ENCODE measurements around the gene EXOC4. TPM values are rescaled to one million over a fixed set of nuclear protein-coding genes. Genes with fewer than 3 reads are reported as not detected.

Gene EXOC4
- total RNA-seq, 1 experiment from 2014 or later: 71.0 TPM

DNA sequence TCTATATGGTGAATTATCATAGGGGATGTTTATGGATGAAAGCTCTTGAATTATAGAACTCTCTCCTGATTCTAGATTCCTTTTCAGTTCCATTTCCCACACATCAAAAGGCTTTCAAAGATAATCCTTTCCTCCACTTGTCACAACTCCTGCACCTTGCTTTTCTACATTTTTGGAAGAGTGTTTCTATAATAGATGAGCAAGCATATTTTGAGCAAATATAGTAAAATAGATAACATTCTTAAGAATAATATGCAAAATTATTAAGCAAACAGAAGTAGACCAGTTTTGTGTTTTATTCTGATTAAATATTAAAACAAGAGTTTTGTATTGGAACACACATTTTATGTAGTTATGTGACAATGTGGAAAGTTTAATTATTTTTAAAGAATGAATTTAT, 340.7 kb downstream of the EXOC4 start:
- Histone ChIP-seq H3K27ac (ENCODE audit: low read length) (no peak overlapping the region), H3K9me3 (ENCODE audit: control insufficient read depth, insufficient read depth, low read depth, low read length) (no peaks in the 10 kb centered on the region), H3K27me3 (ENCODE audit: control insufficient read depth, insufficient read depth, low read length) (no peaks in the 10 kb centered on the region), H3K36me3 (ENCODE audit: control insufficient read depth, insufficient read depth, low read length) (no peaks in the 10 kb centered on the region), H3K4me1 (ENCODE audit: control insufficient read depth, insufficient read depth, low read length) (no peaks in the 10 kb centered on the region), H3K4me3 (ENCODE audit: low read depth in 2 of 2, low read length in 2 of 2) (no peak overlapping the region)
- no peak for TF ChIP-seq REST (IDR thresholded peaks at IDR 0.05; ENCODE audit: insufficient read depth in 1 of 2, low read depth in 2 of 2, low read length in 1 of 2)
- TF ChIP-seq SIN3A (IDR thresholded peaks at IDR 0.05; ENCODE audit: borderline replicate concordance, insufficient read depth, low read depth, low read length): no peak
- TF ChIP-seq POLR2AphosphoS5 (IDR thresholded peaks at IDR 0.05; ENCODE audit: low read depth, low read length): no peak
- TF ChIP-seq, protein P1, sequence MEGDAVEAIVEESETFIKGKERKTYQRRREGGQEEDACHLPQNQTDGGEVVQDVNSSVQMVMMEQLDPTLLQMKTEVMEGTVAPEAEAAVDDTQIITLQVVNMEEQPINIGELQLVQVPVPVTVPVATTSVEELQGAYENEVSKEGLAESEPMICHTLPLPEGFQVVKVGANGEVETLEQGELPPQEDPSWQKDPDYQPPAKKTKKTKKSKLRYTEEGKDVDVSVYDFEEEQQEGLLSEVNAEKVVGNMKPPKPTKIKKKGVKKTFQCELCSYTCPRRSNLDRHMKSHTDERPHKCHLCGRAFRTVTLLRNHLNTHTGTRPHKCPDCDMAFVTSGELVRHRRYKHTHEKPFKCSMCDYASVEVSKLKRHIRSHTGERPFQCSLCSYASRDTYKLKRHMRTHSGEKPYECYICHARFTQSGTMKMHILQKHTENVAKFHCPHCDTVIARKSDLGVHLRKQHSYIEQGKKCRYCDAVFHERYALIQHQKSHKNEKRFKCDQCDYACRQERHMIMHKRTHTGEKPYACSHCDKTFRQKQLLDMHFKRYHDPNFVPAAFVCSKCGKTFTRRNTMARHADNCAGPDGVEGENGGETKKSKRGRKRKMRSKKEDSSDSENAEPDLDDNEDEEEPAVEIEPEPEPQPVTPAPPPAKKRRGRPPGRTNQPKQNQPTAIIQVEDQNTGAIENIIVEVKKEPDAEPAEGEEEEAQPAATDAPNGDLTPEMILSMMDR (IDR thresholded peaks at IDR 0.05): no peak
- TF ChIP-seq TCF7L2 (IDR thresholded peaks at IDR 0.05; ENCODE audit: low read depth, low read length): no peak
- intact Hi-C loops (cut with micrococcal nuclease; ENCODE audit: unreplicated experiment) (no loop called here), in situ Hi-C loops (cut with HindIII; ENCODE audit: low pct_unique_long_range_greater_than_20kb, low sequenced_read_pairs) (no loop called here)
- DNase-seq (ENCODE audit: low read depth, low spot score) (no peak), ATAC-seq (no peak)
- CTCF ChIA-PET: no interaction called here
- POLR2A ChIA-PET: no interaction called here
- no TSS peak for BruUV-seq (replicated peaks)

GRCh38 chr7:133601617-133602016, 348.7 kb downstream of the EXOC4 start:
- Histone ChIP-seq H3K4me1 (ENCODE audit: control insufficient read depth, insufficient read depth, low read length) (no peaks in the 10 kb centered on the region), H3K27me3 (ENCODE audit: control insufficient read depth, insufficient read depth, low read length) (no peaks in the 10 kb centered on the region), H3K4me3 (ENCODE audit: low read depth in 2 of 2, low read length in 2 of 2) (no peak overlapping the region), H3K27ac (ENCODE audit: low read length) (no peak overlapping the region), H3K9me3 (ENCODE audit: control insufficient read depth, insufficient read depth, low read depth, low read length) (no peaks in the 10 kb centered on the region), H3K36me3 (ENCODE audit: control insufficient read depth, insufficient read depth, low read length) (no peaks in the 10 kb centered on the region)
- TF ChIP-seq SIN3A (IDR thresholded peaks at IDR 0.05; ENCODE audit: borderline replicate concordance, insufficient read depth, low read depth, low read length) (no peak), POLR2AphosphoS5 (IDR thresholded peaks at IDR 0.05; ENCODE audit: low read depth, low read length) (no peak), TCF7L2 (IDR thresholded peaks at IDR 0.05; ENCODE audit: low read depth, low read length) (no peak), REST (IDR thresholded peaks at IDR 0.05; ENCODE audit: insufficient read depth in 1 of 2, low read depth in 2 of 2, low read length in 1 of 2) (no peak)
- TF ChIP-seq, protein P1 (IDR thresholded peaks at IDR 0.05): no peak
- ChIA-PET CTCF (no interaction called here), POLR2A (no interaction called here)
- intact Hi-C loops (cut with micrococcal nuclease; ENCODE audit: unreplicated experiment) (no loop called here), in situ Hi-C loops (cut with HindIII; ENCODE audit: low pct_unique_long_range_greater_than_20kb, low sequenced_read_pairs) (no loop called here)
- ATAC-seq (no peak), DNase-seq (ENCODE audit: low read depth, low spot score) (no peak)
- no TSS peak for BruUV-seq (replicated peaks)

Data from Panc1 (cell line).